ENCODE data around the gene FGFBP1.

FGFBP1 gene

DNA sequence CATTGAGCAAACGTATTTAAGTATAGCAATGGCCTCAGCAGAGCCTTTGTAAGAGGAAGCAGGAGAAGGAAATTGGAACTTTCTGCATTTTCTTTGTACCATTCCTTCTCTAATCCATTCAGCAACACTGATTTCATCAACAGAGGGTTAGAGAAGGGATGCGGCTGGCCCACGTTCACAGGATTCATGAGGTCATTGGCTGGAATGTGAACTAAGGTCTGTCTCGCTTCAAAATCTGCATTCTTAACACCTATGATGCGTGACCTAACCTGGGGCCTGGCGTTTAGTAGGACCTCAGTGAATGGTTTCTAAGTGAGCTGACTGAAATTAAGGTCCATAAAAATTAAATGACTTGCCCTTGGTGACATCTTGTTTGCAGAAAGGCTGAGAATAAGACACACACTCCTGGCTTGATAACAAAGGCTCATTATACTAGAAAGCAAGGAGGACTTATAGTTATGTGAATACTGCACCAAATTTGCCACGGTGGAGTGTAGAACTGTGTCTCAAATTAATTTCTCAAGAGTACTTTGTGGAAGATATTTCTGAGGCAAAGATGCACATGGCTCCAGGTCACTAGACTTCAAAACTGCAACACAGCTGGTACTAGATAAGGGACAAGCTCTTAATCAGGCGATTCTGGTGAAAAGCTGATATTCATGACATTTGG is 25.4 kb downstream of the FGFBP1 start:
- FAIRE-seq (no peak), DNase-seq (ENCODE audit: low spot score) (no peak)

DNA sequence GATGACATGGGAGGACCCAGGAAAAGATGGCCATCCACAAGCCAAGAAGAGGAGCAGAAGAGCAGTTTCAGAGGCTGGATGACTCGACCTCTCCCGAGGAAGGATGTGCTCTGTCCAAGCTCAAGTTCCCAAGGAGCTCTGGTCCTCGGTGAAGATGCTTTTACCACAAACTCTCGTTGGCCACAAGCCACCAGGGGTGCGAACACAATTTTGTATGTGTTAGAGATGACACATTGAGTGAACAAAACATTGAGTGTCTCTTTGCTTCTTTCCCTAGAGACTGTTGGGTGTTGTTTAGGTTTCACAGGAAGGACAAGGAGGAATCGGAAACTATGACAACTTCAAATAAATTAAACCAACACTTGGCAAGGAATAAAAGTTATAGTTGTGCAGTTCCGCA is 26.3 kb downstream of the FGFBP1 start:
- DNase-seq (ENCODE audit: low spot score) (no peak), FAIRE-seq (no peak)

DNA sequence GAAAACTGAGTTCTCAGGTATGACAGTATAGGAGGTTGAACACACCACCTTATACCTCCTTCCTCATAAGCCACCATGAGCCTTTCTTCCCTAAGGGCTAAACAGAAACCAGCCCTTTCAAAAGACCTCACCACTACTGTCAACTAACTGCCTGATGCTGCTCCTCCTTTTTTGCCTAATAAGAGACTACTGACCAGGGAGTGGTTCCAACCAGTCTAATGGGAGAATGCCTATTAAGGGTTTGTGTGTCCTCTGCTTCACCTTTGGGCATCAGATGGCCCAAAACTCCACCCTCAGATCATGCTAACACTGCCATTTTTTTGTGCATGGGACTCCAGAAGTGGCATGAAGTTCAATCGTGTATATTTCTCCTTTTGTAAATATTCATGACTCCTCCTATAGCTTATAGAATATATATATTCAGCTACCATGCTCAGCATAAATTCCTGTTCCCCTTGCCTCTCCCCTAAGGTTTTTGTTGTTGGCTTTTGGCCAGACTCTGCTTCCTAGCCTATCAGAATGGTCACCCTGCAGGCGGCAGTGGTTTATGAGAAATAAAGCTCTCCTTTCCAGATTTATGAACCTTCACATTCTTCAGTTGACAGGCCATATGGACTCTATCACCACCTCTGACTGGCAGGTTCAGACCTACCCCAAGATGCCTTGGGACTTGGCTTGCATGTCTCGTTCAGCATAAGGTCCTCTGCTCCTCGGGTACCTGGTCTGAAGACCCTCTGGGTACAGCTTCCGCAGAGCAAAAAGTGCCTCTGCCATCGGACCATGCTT is 28.2 kb downstream of the FGFBP1 start:
- DNase-seq (ENCODE audit: low spot score): no peak

DNA sequence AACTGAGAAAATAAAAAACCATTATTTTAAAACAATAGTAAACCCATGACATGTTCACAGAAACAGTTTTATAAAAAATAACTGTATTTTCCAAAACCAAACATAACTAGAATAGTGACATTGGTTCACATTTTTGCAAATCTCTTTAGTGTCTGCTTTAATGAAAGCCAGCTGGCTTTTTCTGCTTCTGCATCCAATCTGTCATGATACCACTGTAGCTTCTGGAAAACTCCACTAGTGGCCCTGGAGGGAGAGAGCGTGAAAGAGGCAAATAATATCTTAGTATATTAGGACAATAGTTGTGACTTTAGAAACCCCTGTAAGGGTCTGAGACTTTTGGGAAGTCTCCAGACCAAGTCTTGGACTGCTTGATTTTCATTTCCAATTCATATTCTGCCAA is 31.1 kb downstream of the FGFBP1 start:
- DNase-seq (ENCODE audit: low spot score) (no peak), FAIRE-seq (no peak)

More for the DNA sequence above, 28.2 kb downstream of the FGFBP1 start:
- FAIRE-seq: no peak

DNA sequence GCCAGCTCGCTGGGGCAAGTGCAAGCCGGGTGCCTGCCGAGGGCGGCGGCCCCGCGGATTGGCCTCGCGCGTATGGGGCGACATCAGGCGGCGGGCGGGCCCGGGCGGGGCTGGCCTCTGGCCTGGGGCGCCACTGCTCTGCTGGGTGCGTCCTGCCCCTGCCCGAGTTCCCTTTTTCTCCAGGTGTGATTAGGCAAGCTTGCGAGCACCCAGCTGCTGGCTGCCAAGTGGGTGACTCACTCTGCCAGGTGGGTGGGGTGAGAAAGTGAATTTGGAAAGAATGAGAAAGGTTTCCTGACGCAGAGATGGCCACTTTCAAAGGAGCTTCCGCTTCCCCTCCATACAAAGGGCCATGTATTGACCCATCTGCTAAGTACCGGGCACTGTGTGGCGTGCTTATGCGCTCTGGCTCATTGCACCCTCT is 32.5 kb downstream of the FGFBP1 start:
- DNase-seq (ENCODE audit: low spot score) (peak; percentile 91), FAIRE-seq (peak; percentile 23)

DNA sequence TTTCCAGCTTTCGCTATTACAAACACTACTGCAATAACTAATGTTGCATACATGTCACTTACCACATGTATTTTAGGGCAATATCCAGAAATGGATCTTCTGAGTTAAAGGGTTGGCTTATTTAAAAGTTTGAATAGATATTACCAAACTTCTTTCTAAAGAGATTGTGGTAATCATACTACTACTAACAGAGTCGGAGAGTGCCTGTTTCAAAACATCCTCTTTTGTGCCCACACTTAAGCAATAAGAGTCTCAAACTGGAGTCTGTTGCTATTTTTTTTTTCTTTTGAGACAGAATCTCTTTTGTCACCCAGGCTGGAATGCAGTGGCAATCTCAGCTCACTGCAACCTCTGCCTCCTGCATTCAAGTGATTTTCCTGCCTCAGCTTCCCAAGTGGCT is 35.8 kb downstream of the FGFBP1 start:
- no peak for DNase-seq (ENCODE audit: low spot score)
- no peak for FAIRE-seq

DNA sequence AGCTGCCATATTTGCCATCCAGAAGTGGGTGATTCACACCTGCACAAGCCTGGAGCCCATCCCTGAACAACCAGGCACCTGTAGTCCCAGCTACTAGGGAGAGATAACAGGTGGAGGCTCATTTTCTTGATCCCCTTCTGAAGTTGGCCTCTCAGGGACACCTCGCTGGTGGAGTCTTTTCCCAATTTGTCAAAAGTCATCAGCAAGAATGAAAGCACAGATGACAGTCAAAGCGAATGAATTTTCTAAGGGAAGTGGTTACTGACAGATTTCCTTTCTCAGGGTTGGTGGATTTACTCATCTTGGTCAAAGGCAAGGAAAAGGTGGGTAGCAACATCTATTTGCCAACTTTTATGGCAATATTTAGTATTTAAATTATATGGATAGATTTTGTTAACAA is 36.5 kb downstream of the FGFBP1 start:
- FAIRE-seq (no peak), DNase-seq (ENCODE audit: low spot score) (no peak)

DNA sequence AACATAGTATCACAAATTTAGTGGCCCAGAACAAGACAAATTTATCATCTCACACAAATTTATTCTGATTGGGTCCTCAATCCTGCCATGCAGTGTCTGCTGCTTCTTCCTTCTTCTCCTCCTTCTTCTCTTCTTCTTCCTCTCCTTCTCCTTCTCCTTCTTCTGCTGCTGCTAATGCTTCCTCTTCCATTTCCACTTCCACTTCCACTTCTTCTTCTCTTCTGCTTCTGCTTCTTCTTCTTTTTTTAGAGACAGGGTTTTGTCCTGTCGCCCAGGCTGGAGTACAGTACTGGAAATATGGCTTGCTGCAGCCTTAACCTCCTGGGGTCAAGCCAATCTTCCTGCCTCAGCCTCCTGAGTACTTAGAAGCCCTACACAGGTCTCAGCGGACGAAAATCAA is 37.5 kb downstream of the FGFBP1 start:
- DNase-seq (ENCODE audit: low spot score) (no peak), FAIRE-seq (no peak)

DNA sequence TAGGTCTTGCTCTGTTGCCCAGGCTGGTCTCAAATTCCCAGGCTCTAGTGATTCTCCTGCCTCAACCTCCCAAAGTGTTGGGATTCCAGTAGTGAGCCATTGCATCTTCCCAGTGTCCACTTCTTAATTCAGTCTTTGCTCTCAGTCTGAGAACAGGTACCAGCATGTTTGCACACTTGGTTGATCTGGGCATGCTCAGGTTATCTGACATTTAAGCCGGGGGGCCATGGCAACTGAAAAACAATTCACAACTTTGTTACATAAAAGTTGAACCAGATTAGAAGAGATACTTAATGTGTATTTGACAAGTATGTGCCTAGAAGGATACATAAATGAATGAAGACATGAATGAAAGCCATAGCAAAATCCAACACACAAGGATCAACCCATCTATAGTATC is 39.0 kb downstream of the FGFBP1 start:
- FAIRE-seq (no peak), DNase-seq (ENCODE audit: low spot score) (no peak)

DNA sequence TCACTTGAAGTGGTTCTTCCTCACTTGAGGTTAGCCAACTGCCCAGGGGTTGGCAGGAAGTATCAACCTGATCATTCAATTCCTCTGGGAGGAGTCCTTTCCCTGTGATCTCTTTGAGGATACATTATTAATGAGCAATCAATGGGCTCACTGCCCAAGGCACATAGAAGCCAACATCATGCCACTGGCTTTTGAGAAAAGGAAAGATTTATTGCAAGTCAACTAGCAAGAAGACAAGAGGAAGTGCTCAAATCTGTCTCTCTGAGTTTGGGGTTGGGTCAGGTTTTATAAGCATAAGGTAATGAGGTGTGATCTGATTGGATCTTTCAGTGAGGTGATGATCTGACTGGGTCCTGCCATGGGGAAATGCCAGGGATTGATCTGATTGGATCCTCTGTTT is 39.6 kb downstream of the FGFBP1 start:
- FAIRE-seq: no peak
- DNase-seq (ENCODE audit: low spot score): no peak

DNA sequence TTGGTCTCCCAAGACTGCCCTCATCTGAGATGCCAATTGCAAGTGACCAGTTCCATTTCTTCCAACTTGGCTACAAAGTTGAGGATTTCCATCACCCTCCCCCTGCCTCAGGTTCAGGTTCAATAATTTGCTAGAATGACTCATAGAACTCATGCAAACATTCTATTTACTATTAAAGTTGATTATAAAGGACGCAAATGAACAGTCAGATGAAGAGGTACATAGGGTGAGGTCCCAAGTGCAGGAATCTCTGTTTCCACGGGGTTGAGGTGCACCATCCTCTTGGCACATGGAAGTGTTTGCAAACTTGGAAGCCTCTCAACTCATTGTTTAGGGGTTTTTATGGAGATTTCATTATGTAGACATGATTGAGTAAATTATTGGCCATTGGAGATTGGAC is 41.0 kb downstream of the FGFBP1 start:
- FAIRE-seq (no peak), DNase-seq (ENCODE audit: low spot score) (no peak)

DNA sequence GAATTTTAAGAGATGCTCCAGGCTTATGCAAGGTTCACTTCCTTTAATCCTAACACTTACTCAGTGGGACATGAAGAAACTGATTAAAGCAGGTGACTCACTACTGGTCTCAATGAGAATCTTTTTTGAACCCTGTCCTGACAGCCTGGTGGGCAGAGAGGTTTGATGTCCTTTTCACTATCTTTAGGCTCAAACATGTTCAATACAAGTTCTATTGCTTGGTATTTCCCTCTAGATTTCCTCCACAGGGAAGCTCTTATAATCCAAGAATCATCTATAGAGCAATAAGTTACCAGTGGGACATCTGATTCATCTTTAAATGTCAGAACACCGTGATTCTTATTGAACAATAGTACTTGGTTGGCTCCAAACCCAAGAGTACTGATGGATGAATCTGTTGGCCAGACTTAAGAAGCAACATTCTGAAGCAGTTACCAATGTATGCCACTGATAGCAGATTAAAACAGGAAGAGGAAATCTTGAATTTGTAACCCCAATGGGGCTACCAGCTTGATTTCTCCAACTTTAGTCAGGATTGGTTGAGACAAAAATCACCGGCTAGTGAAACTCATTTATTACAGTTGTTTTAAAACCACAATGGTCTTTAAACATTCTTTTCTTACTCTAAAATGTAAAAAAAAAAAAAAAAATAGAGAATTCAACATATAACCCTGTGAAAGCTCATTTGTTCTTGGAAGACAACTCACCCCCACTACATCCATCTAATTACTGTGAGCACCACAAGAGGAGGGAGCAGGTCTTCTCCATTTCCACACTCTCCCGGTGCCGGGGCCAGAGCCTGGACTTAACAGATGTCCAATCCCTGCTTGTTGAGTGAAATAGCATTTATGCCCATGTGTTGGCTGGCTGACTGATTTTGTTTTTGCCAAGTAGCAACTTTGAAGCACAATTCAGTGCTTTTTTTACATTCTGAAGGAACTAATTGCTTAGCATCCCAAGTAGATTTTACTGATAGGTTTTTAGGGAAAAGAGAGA is 43.3 kb downstream of the FGFBP1 start:
- FAIRE-seq (no peak), DNase-seq (ENCODE audit: low spot score) (no peak)

DNA sequence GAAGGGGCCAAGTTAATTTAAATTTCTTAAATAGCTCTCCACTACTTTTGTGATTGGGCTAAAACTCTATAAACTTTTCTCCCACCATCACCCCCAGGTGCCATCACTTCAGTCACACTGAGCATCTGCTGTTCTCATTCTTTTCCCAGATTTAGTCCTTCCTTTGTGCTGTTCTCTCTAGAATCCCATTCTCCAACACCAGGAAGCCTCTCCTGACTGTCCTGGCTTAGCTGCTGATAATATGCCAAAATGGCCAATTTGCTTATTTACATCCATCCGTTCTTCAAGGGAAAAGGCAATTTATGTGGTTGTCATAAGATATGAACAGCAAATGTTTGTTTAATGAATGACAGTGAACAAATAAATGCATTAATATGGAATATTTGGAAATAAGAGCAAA is 44.1 kb downstream of the FGFBP1 start:
- DNase-seq (ENCODE audit: low spot score): no peak
- no peak for FAIRE-seq

DNA sequence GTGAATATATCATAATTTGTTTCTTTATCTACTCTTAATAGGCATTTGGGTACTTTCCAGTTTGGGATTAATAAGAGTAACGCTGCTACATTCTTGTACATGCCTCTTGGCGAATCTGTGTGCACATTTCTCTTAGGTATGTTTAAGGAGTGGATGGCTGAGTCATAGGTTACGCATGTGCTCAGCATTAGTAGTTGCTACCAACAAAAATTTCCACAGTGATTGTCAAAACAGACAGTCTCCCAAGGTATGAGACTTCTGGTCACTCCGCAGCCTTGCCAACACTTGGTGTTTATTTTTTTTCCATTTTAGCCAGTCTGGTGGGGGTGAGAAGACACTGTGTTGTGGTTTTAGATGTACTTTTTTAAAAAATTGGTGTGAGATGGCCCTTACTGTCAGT is 44.6 kb downstream of the FGFBP1 start:
- DNase-seq (ENCODE audit: low spot score): peak; percentile 65
- no peak for FAIRE-seq

DNA sequence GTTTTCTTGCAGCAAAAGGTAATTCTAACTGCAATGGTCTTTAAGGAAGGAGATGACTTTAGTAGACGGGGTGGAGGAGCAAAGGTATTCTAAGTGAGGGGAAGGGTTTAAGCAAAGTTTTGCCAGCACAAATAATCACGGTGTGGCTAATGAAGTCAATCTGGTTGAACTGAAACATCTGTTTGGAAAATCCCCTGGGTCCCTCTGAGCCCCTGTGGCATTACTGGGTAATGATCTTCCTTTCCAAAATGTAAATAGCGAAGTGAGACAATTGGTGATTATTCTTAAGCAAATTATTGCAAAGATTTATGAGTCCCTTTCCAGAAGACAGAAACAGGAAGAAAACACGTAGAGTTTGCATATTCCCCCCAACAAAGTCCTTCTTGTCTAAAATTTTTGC is 47.2 kb downstream of the FGFBP1 start:
- no peak for DNase-seq (ENCODE audit: low spot score)
- FAIRE-seq: no peak

DNA sequence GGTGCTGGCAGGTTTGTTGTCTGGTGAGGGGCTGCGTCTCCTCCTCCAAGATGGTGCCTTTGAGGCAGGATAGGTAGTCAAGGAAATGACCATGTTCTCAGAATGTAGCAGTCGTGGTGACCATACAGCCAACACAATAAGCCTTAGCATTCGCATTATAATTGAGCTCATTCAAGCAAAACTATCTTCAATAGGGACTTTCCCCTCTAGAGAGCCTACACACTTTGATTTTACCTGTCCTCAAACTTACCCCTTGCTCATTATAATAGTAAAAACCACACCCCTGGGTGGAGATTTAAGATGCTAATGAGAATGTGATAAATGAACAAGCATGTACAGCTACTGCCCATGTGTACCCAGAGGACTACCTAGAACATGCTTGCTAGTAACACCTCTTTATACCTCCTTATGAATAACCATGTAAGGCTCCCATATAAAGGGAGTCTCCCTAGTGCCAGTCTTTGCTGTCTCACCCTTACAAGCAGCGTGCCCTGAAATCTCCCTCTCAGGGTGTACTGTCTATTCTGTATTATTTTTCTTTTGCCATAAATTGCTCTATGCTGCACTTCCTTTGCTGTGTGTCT is 48.2 kb downstream of the FGFBP1 start:
- DNase-seq (ENCODE audit: low spot score) (no peak), FAIRE-seq (no peak)

DNA sequence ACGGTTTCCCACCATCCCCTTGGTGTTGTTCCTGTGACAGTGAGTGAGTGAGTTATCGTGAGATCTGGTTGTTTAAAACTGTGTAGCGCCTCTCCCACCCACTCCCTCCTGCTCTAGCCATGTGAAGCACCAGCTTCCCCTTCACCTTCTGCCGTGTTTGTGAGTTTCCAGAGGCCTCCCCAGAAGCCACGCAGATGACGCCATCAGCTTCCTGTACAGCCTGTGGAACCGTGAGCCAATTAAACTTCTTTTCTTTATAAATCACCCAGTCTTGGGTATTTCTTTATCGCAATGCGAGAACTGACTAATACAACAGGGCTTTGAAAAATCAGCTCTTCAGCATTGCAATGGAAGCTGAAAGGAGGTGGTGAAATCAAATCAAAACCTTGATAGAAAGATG is 50.0 kb downstream of the FGFBP1 start:
- FAIRE-seq: no peak
- DNase-seq (ENCODE audit: low spot score): no peak

Measured in urothelium cell line (cell line).